A549 (cell line): ENCODE measurements around the gene EFTUD2.

Experiments
- CHD2 ChIP-seq: fragments of 150-350 bp; IDR thresholded peaks from 2 replicates; pipeline ENCODE4 v1.6.1; 2014; ENCODE audit warnings: low read length; ENCODE audit not compliant: partially characterized antibody
- CTCF ChIP-seq: fragments of >200 bp; sonication (Bioruptor Twin); formaldehyde crosslinking; IDR thresholded peaks from 3 replicates; pipeline ENCODE4 v1.5.1; 2016
- EHF ChIP-seq: fragments of 250-450 bp; sonication (Bioruptor Pico); IDR thresholded peaks from 2 replicates; pipeline ENCODE4 v1.5.0; 2020; ENCODE audit warnings: mild to moderate bottlenecking
- HES2 ChIP-seq: fragments of >200 bp; sonication (Bioruptor Twin); formaldehyde crosslinking; IDR thresholded peaks from 2 replicates; pipeline ENCODE4 v1.6.1; 2016
- KDM5A ChIP-seq: fragments of 200-600 bp; sonication (generic); IDR thresholded peaks from 2 replicates; pipeline ENCODE4 v1.6.1; 2016; ENCODE audit warnings: antibody characterized with exemption, mild to moderate bottlenecking
- POLR2A ChIP-seq: IDR thresholded peaks from 2 replicates; pipeline ENCODE4 v1.6.1; 2012; ENCODE audit warnings: mild to moderate bottlenecking, low read length
- RAD21 ChIP-seq, 2 experiments: fragments of >200 bp in 1 of 2; sonication (Bioruptor Twin) in 1 of 2; formaldehyde crosslinking in 1 of 2; IDR thresholded peaks in 1 of 2; conservative IDR thresholded peaks in 1 of 2; 2 replicates in 1 of 2; 3 replicates in 1 of 2; pipeline ENCODE4 v1.6.1; 2012 to 2018; ENCODE audit warnings: inconsistent platforms in 1 of 2
- REST ChIP-seq: fragments of 200-600 bp; sonication (generic); IDR thresholded peaks from 2 replicates; pipeline ENCODE4 v1.6.1; 2016; ENCODE audit warnings: antibody characterized with exemption, mild to moderate bottlenecking, moderate library complexity
- RFX5 ChIP-seq: fragments of 450-650 bp; IDR thresholded peaks from 2 replicates; pipeline ENCODE4 v1.7.1; 2014; ENCODE audit warnings: antibody characterized with exemption, mild to moderate bottlenecking, moderate library complexity
- RNF2 ChIP-seq: fragments of 200-600 bp; sonication (generic); IDR thresholded peaks from 2 replicates; pipeline ENCODE4 v1.6.1; 2016; ENCODE audit warnings: low read depth, mild to moderate bottlenecking, antibody characterized with exemption, moderate library complexity, borderline replicate concordance
- SMC3 ChIP-seq: fragments of >200 bp; sonication (Bioruptor Twin); formaldehyde crosslinking; IDR thresholded peaks from 3 replicates; pipeline ENCODE4 v1.6.1; 2018; ENCODE audit warnings: inconsistent platforms

GRCh38 chr17:44872131-44872768 lies 27.0 kb downstream of the EFTUD2 start:
- TF ChIP-seq EHF (no peak), RAD21 (conservative IDR thresholded peaks at IDR 0.05 in 1 of 2, IDR thresholded peaks at IDR 0.05 in 1 of 2) (no peak), CHD2 (no peak), CTCF (no peak), RNF2 (no peak), SMC3 (no peak), KDM5A (no peak), RFX5 (no peak), REST (no peak), HES2 (no peak), POLR2A (no peak)
